IPS-18a (cell line): ENCODE data around the gene HYAL4.
"Not testable (repeated sequence)": the region's sequence is repeated elsewhere in the genome, so short reads cannot be mapped to it uniquely, and the experiment has no call there.

ENCODE experiments used
- H3K27ac ChIP-seq: one replicate; pipeline ENCODE4 v1.5.1; 2013; ENCODE audit warnings: low read length
- H3K27me3 ChIP-seq: one replicate; pipeline ENCODE4 v1.6.1; 2013; ENCODE audit warnings: mild to moderate bottlenecking, low read length; ENCODE audit not compliant: control insufficient read depth, insufficient read depth
- H3K36me3 ChIP-seq: one replicate; pipeline ENCODE4 v1.6.1; 2013; ENCODE audit warnings: low read depth, low read length; ENCODE audit not compliant: control insufficient read depth
- H3K4me1 ChIP-seq: one replicate; pipeline ENCODE4 v1.6.1; 2013; ENCODE audit warnings: low read depth, low read length; ENCODE audit not compliant: control insufficient read depth
- H3K4me3 ChIP-seq: one replicate; pipeline ENCODE4 v1.5.1; 2013; ENCODE audit warnings: low read length
- H3K9ac ChIP-seq: one replicate; pipeline ENCODE4 v1.6.1; 2013; ENCODE audit warnings: mild to moderate bottlenecking, low read length, moderate library complexity
- H3K9me3 ChIP-seq: one replicate; pipeline ENCODE4 v1.6.1; 2013; ENCODE audit warnings: low read depth, low read length; ENCODE audit not compliant: control insufficient read depth

Gene HYAL4

DNA sequence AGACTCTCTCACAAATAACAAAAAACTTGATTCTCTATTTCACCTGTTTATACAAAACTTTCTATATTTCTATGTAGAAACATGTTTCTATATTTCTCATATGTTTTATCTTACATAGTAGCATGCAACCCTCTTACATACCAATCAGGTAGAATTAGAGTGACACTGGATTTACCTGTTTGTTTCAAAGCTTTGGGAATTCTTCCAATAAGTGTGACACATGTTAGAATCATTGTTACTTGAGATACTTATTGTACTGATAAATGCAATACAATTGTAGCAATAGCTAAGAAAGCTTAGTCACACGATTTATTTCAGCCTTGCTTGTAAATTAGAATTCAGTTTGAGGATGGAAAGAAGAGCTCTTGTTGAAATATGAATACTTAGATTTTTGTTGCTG is 4.9 kb downstream of the HYAL4 start:
- H3K9ac ChIP-seq, result no peak overlapping the region
- no peak overlapping the region for H3K27ac ChIP-seq
- no peaks in the 10 kb centered on the region for H3K4me1 ChIP-seq
- H3K36me3 ChIP-seq, result no peaks in the 10 kb centered on the region
- H3K27me3 ChIP-seq, result no peaks in the 10 kb centered on the region
- H3K9me3 ChIP-seq, result no peaks in the 10 kb centered on the region
- no peak overlapping the region for H3K4me3 ChIP-seq

DNA sequence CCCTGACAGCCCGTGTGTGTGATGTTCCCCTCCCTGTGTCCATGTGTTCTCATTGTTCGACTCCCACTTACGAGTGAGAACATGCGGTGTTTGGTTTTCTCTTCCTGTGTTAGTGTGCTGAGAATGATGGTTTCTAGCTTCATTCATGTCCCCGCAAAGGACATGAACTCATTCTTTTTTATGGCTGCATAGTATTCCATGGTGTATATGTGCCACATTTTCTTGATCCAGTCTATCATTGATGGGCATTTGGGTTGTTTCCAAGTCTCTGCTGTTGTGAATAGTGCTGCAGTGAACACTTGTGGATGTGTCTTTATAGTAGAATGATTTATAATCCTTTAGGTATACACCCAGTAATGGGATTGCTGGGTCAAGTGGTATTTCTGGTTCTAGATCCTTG is 6.4 kb downstream of the HYAL4 start:
- H3K27me3 ChIP-seq, result not testable (repeated sequence)

GRCh38 chr7:123854291-123854690 is 9.3 kb downstream of the HYAL4 start:
- H3K36me3 ChIP-seq, H3K27ac ChIP-seq, H3K27me3 ChIP-seq, H3K4me1 ChIP-seq, H3K9ac ChIP-seq, H3K9me3 ChIP-seq, H3K4me3 ChIP-seq: not testable (repeated sequence)

More for the DNA sequence above, 6.4 kb downstream of the HYAL4 start:
- not testable (repeated sequence) for H3K9me3 ChIP-seq, H3K36me3 ChIP-seq, H3K4me3 ChIP-seq, H3K4me1 ChIP-seq, H3K9ac ChIP-seq, H3K27ac ChIP-seq

GRCh38 chr7:123856428-123856827 is 11.5 kb downstream of the HYAL4 start:
- H3K9ac ChIP-seq, H3K36me3 ChIP-seq, H3K9me3 ChIP-seq, H3K4me1 ChIP-seq, H3K4me3 ChIP-seq, H3K27me3 ChIP-seq, H3K27ac ChIP-seq: not testable (repeated sequence)

DNA sequence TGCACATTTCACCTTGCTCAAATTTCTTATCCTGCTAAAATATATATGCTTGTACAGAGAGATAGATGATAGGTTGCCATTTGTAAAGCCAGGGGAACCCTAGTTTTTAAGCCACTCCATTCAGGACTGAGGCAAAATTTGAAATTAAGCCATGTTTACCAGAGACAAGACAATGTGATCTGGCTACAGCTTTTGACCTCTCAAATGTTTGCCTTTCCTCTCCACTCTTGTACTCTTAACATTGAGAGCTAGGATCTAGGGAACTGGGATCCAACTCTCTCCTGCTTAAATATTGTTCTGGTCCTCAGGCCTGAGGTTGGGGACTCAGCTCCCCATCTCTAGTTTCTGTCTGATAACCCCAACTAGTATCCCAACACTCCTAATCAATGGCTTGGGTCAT is 15.9 kb downstream of the HYAL4 start:
- Histone ChIP-seq H3K4me1 (no peaks in the 10 kb centered on the region), H3K4me3 (no peak overlapping the region), H3K9me3 (no peaks in the 10 kb centered on the region), H3K27me3 (no peaks in the 10 kb centered on the region), H3K27ac (no peak overlapping the region), H3K9ac (no peak overlapping the region), H3K36me3 (no peaks in the 10 kb centered on the region)

GRCh38 chr7:123862775-123863174 is 17.8 kb downstream of the HYAL4 start:
- Histone ChIP-seq H3K4me3 (no peak overlapping the region), H3K9ac (no peak overlapping the region), H3K36me3 (no peaks in the 10 kb centered on the region), H3K27ac (no peak overlapping the region), H3K9me3 (no peaks in the 10 kb centered on the region), H3K4me1 (no peaks in the 10 kb centered on the region), H3K27me3 (no peaks in the 10 kb centered on the region)

DNA sequence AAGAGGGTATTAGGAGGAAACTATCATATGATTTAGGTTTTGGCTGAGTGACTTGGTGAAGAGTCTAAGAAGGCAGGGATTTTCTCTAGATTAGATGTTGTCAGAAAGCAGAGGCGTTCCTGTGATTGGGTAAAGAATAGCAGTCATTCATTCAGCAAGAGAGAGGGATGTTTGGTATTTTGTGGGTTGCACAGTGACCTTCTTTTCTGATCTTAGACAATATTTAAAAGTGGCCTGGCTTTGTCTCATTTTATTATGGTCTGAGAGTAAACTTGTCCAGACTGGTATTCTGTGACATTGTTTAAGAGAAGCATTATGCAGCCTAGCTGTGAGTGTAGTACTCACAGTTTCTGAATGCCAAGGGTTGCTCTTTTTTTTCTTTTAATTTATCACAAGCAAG is 18.5 kb downstream of the HYAL4 start:
- Histone ChIP-seq H3K4me1 (no peaks in the 10 kb centered on the region), H3K27me3 (no peaks in the 10 kb centered on the region), H3K27ac (no peak overlapping the region), H3K4me3 (no peak overlapping the region), H3K9ac (no peak overlapping the region), H3K9me3 (no peaks in the 10 kb centered on the region), H3K36me3 (no peaks in the 10 kb centered on the region)

DNA sequence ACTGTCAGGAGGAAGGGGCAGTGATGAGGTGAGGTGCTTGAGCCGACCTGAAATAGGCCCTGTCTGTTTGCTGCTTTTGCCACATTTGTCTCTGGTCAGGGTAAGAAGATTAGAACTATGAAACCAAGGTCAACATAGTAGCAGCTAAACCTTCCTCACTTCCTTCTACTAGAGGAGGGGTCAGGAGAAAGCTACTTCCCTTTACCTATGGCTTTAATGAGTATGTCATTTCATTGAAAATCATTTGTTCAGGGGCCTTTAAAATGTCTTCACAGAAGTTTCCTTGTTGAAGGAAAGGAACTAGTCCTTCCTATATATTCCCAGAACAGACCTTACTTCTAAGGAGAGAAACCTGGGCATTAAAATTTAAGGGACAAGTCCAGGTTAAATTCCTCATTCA is 19.0 kb downstream of the HYAL4 start:
- no peak overlapping the region for H3K27ac ChIP-seq
- no peaks in the 10 kb centered on the region for H3K9me3 ChIP-seq
- H3K36me3 ChIP-seq, result no peaks in the 10 kb centered on the region
- H3K9ac ChIP-seq, result no peak overlapping the region
- H3K27me3 ChIP-seq, result no peaks in the 10 kb centered on the region
- no peak overlapping the region for H3K4me3 ChIP-seq
- H3K4me1 ChIP-seq, result no peaks in the 10 kb centered on the region

DNA sequence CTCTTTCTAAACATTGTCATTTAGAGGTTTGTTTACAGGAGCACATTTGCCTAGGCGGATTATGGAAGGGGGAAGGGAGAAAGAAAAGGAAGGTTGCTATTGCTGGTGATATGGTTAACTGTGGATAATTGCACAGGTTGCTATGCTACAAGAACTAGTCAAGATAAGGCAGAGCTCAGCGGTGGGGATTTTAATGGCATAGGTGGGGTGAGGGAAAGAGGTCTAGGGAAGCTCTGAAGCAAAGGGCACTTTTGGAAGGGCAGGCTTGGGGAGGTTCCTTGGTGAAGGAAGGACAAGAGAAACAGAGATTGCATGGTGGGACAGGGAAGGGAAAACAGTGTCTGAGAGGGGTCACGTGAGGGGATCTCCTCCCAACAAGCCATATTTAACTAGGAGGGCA is 19.5 kb downstream of the HYAL4 start:
- no peaks in the 10 kb centered on the region for H3K4me1 ChIP-seq
- no peaks in the 10 kb centered on the region for H3K9me3 ChIP-seq
- H3K27ac ChIP-seq, result no peak overlapping the region
- no peaks in the 10 kb centered on the region for H3K27me3 ChIP-seq
- H3K4me3 ChIP-seq, result no peak overlapping the region
- no peak overlapping the region for H3K9ac ChIP-seq
- no peaks in the 10 kb centered on the region for H3K36me3 ChIP-seq

GRCh38 chr7:123864966-123865365 is 20.0 kb downstream of the HYAL4 start:
- H3K9me3 ChIP-seq, result no peaks in the 10 kb centered on the region
- H3K9ac ChIP-seq, result no peak overlapping the region
- H3K4me3 ChIP-seq, result no peak overlapping the region
- H3K36me3 ChIP-seq, result no peaks in the 10 kb centered on the region
- no peaks in the 10 kb centered on the region for H3K27me3 ChIP-seq
- no peak overlapping the region for H3K27ac ChIP-seq
- H3K4me1 ChIP-seq, result no peaks in the 10 kb centered on the region

DNA sequence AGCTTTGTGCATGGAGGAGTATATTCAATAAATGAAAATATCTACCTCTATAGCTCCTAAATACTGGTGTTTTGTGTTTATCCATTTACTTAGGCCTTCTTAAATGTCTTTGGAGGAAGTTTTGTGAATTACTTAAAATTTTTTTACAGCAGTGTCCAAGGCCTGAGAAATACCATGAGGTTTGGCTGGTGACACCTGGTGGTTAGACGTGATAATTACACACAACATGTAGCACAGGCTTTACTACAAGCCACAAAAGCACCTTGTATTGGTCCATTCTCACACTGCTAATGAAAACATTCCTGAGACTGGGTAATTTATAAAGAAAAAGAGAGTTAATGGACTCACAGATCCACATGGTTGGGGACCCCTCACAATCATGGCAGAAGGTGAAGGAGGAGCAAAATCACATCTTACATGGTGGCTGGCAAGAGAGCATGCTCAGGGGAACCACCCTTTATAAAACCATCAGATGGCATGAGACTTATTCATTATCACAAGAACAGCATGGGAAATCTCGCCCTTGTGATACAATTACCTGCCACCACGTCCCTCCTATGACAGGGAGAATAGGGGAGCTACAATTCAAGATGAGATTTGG is 20.6 kb downstream of the HYAL4 start:
- H3K9ac ChIP-seq, result no peak overlapping the region

DNA sequence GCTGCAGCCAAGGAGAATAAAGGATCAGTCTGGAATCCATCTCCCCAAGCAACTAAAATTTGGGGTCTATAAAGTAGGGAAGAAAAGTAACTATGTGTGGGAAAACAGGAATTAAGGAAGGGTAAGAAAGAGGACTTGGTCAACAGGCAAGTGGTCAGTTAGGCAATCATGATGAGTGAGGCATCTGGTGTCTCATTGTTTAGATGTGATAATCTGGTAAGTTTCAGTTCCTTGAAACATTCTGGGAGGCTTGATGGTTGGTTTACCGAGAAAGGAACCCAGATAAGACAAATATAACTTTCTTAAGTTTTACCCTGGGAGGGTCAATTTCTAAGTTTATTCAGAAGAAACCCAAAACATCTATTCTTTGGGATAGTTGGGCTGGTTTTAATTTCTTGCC is 22.3 kb downstream of the HYAL4 start:
- Histone ChIP-seq H3K4me3 (no peak overlapping the region), H3K9ac (no peak overlapping the region), H3K4me1 (no peaks in the 10 kb centered on the region), H3K36me3 (no peaks in the 10 kb centered on the region), H3K9me3 (no peaks in the 10 kb centered on the region), H3K27ac (no peak overlapping the region), H3K27me3 (no peaks in the 10 kb centered on the region)

More for the DNA sequence above, 20.6 kb downstream of the HYAL4 start:
- no peaks in the 10 kb centered on the region for H3K36me3 ChIP-seq
- H3K4me1 ChIP-seq, result no peaks in the 10 kb centered on the region
- H3K27me3 ChIP-seq, result no peaks in the 10 kb centered on the region
- H3K4me3 ChIP-seq, result no peak overlapping the region
- H3K27ac ChIP-seq, result no peak overlapping the region
- no peaks in the 10 kb centered on the region for H3K9me3 ChIP-seq
